Activated T-helper 1 cell treated with anti-CD3 and anti-CD28 coated beads, Interleukin-2, amount 50 U/mL, for 16 hours (primary cell): Measurements from ENCODE around the gene ZNF84.

Source experiments
- DNase-seq, 2 donors: peaks; one replicate each; pipeline ENCODE4 v3.0.0-alpha.2; 2020; ENCODE audit warnings: low read depth in 1 of 2, low spot score in 1 of 2

ZNF84 gene

DNA sequence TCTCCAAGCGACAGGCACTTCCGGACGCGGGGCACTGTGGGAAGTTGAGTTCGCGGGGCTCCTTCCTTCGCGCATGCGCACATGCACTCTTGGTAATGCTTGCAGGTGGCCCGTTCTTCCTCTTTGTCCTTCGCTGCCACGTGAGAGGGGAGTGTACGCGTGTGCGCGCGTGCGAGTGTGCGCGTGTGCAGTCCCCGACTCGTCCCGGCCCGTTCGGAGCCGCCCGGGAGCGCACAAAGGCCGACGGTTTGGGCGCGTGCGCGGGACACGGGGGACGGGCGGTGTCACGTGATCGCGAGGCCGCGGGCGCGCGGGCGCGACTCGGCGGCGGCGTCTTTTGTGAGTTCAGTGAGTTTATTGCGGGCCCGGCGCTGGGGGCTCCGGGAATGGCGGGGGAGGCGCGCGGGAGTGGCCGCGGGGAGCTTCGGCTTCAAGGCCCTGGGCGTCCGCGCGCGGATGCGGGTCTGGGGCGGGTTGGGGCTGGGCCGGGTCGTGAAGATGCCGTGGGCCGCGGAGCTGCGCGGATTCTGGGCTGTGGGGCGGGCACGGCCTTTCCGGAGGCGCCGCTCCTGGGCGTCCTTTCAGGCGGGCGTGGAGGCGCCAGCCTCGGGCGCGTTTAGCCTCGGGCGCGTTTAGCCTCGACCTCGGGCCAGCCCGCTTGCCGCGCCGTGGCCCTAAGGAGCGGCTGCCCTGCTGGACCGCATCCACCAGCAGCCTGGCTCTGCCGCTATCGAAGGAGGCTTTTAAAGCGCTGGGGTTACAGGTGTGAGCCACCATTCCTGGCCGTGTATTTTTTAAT lies at the start of gene ZNF84:
ZNF84 (plus strand) TSS at position 303 of the 799 bp plus-strand sequence. CDS start 3,959 bp downstream, outside the sequence.
- peak; percentile 90 to 97 for DNase-seq

DNA sequence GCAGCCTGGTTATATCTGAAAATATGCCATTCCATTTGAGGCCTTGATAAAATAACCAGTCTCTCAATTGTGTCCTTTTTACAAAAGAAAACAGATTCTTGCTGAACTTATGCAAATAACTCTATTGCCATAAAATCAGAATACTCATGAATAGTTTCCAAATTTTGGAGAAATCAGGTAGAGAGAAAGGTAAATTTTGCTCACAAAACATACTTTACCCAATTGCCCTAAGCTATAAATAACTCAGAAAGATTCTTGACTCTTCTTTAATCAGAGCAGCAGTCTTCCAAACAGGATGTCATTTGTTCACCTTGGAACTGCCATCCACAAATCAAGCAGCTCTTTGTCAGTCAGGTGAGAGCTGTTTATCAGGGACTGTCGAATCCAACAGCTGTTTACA lies 38.6 kb upstream of the ZNF84 start:
- DNase-seq, result no peak

DNA sequence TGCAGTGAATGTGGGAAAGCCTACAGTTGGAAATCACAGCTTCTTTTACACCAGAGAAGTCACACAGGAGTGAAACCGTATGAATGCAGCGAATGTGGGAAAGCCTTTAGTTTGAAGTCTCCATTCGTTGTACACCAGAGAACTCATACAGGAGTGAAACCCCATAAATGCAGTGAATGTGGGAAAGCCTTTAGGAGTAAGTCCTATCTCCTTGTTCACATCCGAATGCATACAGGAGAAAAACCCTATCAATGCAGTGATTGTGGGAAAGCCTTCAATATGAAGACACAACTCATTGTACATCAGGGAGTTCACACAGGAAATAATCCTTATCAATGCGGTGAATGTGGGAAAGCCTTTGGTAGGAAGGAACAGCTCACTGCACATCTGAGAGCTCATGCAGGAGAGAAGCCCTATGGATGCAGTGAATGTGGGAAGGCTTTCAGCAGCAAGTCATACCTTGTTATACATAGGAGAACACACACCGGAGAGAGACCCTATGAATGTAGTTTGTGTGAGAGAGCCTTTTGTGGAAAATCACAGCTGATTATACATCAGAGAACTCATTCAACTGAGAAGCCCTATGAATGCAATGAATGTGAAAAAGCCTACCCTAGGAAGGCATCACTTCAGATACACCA lies 26.5 kb upstream of the ZNF84 start:
- no peak for DNase-seq

DNA sequence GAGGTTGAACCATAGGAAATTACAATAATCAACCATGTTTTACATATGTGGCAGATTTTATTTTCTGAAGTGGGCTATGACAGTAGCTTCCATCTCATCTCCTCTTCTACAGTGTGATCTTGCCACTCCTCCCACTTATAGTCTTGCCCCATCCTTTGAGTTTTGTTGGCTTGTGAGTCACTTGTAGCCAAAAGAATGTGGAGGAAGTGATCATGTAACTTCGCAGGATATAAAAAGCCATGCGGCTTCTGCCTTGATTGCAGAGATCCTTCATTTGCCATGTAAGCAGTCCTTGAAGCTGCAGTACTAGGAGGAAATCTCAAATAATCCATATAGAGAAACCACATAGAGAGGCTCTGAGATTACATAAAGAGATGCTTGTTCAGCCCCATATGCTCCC lies 13.7 kb upstream of the ZNF84 start:
- no peak for DNase-seq

DNA sequence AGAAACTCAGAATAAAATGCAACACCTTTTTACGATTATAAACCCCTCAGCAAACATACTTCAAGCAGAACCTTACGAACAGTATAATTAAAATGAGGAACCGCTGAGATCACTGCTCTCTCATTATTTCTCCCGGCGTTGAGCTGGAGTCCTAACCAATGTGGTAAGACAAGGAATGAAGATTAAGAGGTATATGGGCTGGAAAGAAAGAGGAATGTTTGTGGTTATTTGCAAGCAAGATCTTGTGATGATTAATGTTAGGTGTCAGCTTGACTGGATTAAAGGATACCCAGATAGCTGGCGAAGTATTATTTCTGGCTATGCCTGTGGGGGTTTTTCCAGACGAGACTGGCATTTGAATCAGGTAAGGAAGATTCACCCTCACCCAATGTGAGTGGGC lies 10.3 kb upstream of the ZNF84 start:
- no peak for DNase-seq

DNA sequence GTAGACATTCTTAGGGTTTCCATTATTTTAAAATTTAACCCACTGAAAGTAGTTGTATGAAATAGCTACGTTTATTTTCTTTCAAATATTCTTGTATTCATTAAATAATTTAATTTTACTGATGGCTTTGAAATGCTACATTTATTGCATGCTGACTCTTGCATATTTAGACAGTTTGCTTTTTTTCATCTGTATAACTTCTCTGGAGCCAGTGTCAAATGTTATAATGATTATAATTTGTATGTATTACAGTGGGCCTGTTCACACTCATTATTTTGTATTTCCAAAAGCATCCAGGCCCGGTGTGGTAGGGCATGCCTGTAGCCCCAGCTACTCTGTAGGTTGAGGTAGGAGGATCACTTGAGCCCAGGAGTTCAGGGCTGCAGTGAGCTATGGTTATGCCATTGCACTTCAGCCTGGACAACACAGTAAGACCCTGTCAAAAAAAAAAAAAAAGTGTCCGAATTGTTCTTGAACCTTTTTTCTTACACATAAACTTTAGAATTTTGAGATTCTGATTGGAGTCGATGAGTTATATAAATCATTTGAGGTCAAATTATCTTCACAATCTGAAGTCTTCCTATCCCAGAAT lies 905 bp downstream of the ZNF84 start:
- no peak for DNase-seq

DNA sequence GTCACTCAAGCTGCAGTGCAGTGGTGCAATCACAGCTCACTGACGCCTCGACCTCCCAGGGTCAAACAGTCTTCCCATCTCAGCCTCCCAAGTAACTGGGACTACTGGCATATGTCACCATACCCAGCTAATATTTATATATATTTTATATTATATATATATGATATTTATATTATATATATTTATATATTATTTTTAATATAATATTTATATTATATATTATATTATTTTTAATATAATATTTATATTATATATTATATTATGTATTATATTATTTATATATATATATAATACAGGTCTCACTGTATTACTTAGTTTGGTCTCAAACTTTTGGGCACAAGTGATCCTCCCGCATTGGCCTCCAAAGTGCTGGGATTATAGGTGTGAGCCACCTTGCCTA lies 9.4 kb downstream of the ZNF84 start:
- DNase-seq, result no peak

DNA sequence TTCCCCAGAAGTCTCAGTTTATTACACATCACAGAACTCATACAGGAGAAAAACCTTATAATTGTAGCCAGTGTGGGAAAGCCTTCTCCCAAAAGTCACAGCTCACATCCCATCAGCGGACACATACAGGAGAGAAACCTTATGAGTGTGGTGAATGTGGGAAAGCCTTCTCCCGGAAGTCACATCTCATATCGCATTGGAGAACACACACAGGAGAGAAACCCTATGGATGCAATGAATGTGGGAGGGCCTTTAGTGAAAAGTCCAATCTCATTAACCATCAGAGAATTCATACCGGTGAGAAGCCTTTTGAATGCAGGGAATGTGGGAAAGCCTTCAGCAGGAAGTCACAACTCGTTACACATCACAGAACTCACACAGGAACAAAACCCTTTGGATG lies 20.1 kb downstream of the ZNF84 start:
- DNase-seq, result no peak

DNA sequence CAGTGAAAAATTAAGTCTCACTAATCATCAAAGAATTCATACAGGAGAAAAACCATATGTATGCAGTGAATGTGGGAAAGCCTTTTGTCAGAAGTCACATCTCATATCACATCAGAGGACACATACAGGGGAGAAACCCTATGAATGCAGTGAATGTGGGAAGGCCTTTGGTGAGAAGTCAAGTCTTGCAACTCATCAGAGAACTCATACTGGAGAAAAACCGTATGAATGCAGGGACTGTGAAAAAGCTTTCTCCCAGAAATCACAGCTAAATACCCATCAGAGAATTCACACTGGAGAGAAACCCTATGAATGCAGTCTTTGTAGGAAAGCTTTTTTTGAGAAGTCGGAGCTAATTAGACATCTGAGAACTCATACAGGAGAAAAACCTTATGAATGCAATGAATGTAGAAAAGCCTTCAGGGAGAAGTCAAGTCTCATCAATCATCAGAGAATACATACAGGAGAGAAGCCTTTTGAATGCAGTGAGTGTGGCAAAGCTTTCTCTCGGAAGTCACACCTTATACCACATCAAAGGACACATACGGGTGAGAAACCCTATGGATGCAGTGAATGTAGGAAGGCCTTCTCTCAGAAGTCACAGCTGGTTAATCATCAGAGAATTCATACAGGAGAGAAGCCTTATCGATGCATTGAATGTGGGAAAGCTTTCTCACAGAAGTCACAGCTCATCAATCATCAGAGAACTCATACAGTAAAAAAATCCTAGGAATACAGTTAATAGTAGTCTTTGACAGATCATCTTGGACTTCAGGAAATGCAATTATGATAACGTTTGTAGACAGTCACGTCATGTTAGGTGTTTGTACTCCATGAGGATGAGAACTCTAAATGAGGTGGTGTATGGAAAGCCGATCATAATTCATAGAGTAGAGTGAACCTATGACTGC lies 21.1 kb downstream of the ZNF84 start:
- DNase-seq, result no peak

DNA sequence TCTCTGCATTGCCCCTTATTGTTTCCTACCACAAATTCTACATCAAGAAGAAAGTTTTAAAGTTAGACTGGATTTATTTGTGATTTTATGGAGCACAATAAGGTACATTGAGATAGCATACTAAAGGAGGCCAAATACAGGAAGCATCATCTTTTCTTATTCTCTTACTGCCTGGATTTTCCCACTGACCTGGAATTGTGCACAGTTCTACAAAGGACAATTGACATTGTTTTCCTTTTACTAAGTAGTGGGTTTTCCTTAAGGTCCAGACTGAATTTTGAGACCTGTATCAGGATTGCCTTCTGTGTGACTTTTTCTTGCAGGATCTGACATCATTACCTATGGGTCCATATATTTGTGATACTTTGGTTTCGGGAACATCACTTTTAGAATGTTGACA lies 24.6 kb downstream of the ZNF84 start:
- DNase-seq, result no peak

DNA sequence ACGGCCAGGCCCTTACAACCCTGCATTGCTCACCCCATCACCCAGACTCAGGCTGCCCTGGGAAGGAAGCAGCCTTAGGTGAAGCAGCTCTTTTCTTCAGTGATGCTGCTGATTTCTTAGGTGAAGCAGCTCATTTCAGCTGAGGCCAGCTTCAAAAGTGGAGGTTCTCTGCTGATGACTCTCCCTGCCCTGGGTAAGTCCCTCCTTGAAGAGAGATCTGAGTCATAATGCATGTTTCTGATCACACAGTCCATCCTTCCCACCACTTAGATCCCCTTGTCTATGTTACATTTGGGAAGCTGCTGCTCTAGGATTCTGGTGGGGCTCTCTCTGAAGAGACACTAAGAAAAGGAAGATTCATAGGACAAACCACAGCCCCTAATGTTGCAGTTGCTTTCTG lies 26.2 kb downstream of the ZNF84 start:
- DNase-seq, result no peak

DNA sequence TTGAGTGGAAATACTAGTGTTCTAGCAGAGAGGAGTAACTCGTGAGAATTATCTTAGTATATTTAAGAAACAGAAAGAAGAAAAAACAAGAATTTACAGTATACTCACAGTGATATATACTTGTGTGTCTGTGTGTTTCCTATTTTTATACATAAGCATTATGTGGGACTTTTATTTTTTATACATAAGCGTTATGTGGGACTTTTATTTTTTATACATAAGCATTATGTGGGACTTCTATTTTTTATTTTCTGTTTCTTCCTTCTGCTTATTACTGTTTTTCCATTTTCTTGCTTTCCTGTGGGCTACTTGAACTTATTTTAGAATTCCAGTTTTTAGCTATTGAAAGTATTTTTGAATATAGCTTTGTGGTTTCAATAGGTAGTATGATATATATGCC lies 36.5 kb downstream of the ZNF84 start:
- DNase-seq, result no peak

DNA sequence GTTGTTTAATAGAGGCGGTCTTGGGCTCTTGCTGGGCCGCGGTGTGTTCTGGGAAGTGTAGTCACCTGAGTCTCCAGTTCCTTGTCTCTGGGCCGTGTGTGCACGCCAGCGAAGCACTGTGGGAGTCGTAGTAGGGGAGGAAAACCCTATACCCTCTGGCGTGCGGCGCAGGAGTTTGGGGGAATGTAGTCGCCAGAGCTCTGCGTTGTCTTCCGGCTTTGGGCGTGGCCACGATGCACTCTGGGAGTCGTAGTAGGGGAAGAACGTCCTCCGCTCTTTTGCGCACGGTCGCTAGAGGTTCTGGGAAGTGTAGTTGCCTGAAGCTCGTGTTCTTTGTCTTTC lies 42.7 kb downstream of the ZNF84 start:
- peak; percentile 90 to 92 for DNase-seq

DNA sequence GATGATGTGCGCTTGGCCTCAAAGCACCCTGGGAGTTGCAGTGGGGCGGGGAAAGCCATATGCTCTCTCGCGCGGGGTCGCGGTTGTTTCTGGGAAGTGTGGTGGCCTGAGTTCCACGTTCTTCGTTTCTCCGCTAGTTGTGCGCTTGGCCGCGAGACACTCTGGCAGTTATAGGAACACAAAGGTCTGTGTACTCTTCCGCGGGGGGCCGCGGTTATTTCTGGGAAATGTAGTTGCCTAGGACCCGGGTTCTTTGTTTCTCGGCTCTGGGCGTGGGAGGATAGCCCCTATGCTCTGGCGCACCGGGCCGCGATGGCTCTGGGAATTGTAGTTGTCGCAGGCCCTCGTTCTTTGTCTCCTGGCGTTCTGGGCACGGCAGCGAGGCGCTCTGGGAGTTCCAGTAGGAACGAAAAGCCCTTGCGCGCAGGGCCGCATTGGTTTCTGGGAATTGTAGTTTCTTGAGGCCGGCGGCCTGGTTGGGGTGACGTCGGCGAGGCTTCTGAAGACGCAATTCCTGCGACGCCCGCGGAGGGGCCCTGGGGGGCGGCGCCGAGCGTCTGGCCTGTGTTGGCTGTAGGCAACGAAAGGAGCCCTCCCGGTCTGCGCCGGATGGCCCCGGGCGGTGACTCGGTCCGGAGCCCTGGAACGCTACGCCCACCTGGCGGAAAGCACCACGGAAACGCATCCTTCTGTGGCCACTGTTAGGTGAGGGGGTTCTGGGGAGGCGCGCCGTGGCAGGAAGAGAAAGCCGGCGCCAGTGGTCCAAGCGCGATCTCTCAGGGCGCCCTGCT lies 43.3 kb downstream of the ZNF84 start, which contains the start of gene ZNF140:
ZNF140 (plus strand) TSS at position 556 of the 791 bp plus-strand sequence. CDS start 398 bp downstream, outside the sequence.
- DNase-seq, result peak; percentile 84 to 89

DNA sequence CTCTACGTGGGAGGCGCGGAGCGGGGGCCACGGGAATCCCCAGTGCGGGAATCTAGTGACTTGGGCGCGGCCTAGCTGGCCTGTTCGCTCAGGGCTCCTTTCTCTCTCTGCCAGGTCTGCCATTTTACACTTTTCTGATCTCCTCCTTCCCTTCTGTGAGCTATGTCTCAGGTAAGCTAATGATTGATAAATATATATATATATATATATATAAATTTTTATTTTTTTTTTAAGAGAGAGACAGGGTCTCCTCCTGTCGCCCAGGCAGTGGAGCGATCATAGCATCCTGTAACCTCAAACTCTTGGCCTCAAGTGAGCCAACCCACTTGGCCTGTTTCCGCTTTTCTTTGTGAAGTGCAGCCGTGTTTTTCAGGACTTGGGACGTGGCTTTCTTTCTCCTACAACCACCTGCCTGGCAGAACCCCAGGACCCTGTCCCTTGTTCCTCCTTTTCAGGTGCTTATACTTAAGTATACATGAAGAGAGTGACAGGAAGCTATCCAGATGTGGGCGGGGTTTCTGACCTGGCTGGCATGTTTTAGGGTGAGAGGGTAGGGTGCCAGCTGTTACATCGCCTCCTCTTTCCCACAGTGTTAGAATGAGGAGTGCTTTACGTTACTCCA lies 44.0 kb downstream of the ZNF84 start:
- DNase-seq, result no peak

DNA sequence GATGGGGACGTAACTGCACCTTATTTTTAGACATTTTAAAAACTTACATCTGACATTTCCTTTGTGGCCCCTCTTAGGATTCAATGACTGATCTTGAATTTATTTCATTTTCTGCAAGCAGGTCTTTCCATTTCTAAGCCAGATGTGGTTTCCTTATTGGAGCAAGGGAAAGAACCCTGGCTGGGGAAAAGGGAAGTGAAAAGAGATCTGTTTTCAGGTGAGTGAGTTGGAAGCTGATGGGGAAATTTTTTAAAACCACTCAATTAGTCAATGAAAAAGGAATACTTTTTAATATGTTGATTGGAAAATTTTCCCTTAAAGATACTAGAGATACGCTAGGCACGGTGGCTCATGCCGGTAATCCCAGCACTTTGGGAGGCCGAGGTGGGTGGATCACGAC lies 46.0 kb downstream of the ZNF84 start:
- no peak for DNase-seq

DNA sequence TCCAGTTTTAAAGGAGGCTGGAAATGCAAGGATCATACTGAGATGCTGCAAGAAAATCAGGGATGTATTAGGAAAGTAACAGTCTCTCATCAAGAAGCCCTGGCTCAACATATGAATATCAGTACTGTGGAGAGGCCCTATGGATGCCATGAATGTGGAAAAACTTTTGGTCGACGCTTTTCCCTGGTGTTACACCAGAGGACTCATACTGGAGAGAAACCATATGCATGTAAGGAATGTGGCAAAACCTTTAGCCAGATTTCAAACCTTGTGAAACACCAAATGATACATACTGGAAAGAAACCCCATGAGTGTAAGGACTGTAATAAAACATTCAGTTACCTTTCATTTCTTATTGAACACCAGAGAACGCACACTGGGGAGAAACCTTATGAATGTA lies 68.3 kb downstream of the ZNF84 start:
- DNase-seq, result no peak

DNA sequence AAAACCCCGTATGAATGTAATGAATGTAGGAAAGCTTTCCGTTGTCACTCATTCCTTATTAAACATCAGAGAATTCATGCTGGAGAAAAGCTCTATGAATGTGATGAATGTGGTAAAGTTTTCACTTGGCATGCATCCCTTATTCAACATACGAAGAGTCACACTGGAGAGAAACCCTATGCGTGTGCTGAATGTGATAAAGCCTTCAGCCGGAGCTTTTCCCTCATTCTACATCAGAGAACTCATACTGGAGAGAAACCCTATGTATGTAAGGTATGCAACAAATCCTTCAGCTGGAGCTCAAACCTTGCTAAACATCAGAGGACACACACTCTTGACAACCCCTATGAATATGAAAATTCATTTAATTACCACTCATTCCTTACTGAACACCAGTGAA lies 68.9 kb downstream of the ZNF84 start:
- no peak for DNase-seq

DNA sequence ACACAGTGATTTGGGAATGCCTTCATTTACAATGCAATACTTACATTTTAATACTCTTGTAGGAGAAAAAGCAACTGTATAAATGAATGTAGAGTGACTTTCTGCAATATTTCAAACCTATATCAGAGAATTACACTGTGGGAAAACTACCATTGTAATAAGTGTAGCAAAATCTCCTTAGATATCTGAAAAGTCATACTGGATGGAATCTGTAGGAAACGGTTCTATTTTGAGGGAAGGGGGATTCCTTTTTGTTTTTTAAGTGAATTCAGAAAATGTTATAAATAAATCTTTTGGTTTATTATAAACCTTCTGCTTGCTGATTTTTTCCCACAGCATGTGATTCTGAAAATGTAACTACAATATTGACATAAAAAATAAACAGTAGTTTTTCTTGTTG lies 69.8 kb downstream of the ZNF84 start:
- no peak for DNase-seq

DNA sequence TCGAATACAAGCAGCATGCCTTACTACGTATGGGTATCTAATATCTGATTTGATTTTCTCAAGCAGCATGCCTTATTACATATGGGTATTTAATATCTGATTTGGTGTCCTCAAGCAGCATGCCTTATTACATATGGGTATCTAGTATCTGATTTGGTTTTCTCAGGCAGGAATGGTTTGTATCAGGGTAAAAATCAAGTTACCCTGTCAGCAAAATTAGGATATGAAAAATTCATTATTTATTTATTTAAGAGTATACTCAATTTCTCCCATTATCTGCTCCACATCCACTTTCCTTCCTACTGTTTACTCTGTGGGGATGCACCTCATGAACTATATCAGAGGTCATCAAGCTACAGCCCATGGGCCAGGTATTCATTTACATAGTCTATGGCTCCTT lies 70.8 kb downstream of the ZNF84 start:
- no peak for DNase-seq
